Activated T-cell treated with anti-CD3 and anti-CD28 coated beads, Interleukin-2, amount 50 U/mL, for 4 hours (primary cell): ENCODE data around the gene RNLS. TPM values are rescaled to one million over a fixed set of nuclear protein-coding genes. Genes with fewer than 3 reads are reported as not detected.

Experiments used
- ATAC-seq, 2 donors: fragments of 200-7000 bp; cut with Tn5 transposase; one replicate each; pipeline ENCODE4 v1.10.0; 2021
- DNase-seq: peaks from one replicate; pipeline ENCODE4 v3.0.0-alpha.2; 2020
- H3K27me3 Mint-ChIP-seq: one replicate; pipeline ENCODE4 v1.8.0; 2021; ENCODE audit warnings: low read depth, mixed read lengths
- H3K36me3 Mint-ChIP-seq: one replicate; pipeline ENCODE4 v1.8.0; 2022; ENCODE audit warnings: mixed read lengths; ENCODE audit not compliant: insufficient read depth
- H3K4me1 Mint-ChIP-seq: one replicate; pipeline ENCODE4 v1.8.0; 2021; ENCODE audit warnings: low read depth, mixed read lengths
- H3K4me3 Mint-ChIP-seq: one replicate; pipeline ENCODE4 v1.8.0; 2021; ENCODE audit warnings: mild to moderate bottlenecking, moderate library complexity, mixed read lengths
- H3K9me3 Mint-ChIP-seq: one replicate; pipeline ENCODE4 v1.8.0; 2021; ENCODE audit warnings: mixed read lengths
- total RNA-seq, 3 donors: library from RNA; stranded (reverse); gene quantifications; one replicate each; pipeline ENCODE4 v1.2.1, GENCODE V29; 2021

Gene RNLS
- total RNA-seq, 3 donors from 2014 or later = 3.4 to 5.5 (median 5.4) TPM

DNA sequence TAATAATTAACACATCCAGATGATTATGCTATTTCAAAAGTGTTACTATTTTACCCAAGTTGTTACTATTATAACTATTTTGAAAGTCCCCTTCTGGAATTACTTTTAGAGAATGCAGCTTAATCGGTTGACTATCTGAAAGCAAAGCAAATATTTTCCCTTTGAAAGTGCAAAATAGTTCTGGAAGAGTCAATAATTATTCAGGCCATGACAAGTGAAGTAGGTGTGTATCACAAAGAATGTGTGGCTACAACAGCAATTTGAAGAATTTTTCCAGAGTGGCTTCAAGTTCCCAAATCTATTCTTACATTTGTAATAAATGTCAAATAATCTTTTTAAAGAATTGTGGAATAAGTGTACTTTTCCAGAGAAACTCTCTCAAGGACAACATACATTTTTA lies 42.8 kb downstream of the RNLS start:
- H3K9me3 Mint-ChIP-seq = no peaks in the 10 kb centered on the region
- DNase-seq = no peak
- ATAC-seq = no peak
- no peaks in the 10 kb centered on the region for H3K36me3 Mint-ChIP-seq
- no peak overlapping the region for H3K4me3 Mint-ChIP-seq
- H3K27me3 Mint-ChIP-seq = no peaks in the 10 kb centered on the region
- H3K4me1 Mint-ChIP-seq = no peaks in the 10 kb centered on the region

DNA sequence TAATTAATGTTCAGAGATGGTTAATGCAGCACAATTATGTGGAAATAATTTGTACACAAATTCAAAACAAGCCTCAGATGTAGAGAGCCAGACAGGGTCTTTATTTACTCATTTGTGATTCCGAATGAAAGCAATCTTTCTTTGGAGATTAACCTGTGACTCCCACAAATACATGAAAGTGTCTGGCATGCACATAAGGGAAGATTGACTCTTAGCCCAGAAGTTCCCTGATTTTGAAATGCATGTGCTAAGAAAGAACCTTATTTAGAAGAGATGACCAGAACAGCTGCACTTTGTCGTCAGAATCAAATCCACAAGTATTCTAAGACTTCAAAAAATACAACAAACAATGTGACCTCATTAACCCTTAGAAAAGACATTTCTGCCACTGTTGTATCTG lies 45.1 kb downstream of the RNLS start:
- Mint-ChIP-seq H3K9me3 (no peaks in the 10 kb centered on the region), H3K36me3 (no peaks in the 10 kb centered on the region), H3K27me3 (no peaks in the 10 kb centered on the region), H3K4me3 (no peak overlapping the region), H3K4me1 (no peaks in the 10 kb centered on the region)
- ATAC-seq (no peak), DNase-seq (no peak)

DNA sequence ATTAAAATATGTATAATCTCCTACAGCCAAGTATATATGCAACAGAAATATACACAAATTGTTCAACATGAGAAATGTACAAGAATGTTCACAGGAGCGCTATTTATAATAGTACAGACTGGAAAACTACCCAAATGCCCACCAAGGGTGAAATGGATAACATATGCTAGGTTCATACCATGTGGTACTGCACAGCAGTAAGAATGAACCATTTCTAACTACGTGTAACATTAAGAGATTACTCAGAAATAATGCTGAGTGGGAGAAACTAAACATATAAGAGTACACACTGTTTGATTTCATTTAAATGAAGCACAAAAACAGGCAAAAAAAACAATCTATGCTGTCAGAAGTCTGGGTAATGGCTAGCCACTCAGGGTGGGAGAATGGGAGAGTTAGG lies 45.8 kb downstream of the RNLS start:
- no peaks in the 10 kb centered on the region for H3K9me3 Mint-ChIP-seq
- ATAC-seq = no peak

GRCh38 chr10:88536437-88536836 lies 46.7 kb downstream of the RNLS start:
- Mint-ChIP-seq H3K9me3 (no peaks in the 10 kb centered on the region), H3K36me3 (no peaks in the 10 kb centered on the region), H3K4me3 (no peak overlapping the region), H3K4me1 (no peaks in the 10 kb centered on the region), H3K27me3 (no peaks in the 10 kb centered on the region)
- ATAC-seq = no peak
- no peak for DNase-seq

More for the DNA sequence above, 45.8 kb downstream of the RNLS start:
- Mint-ChIP-seq H3K4me3 (no peak overlapping the region), H3K4me1 (no peaks in the 10 kb centered on the region), H3K27me3 (no peaks in the 10 kb centered on the region), H3K36me3 (no peaks in the 10 kb centered on the region)
- DNase-seq = no peak

GRCh38 chr10:88534072-88534665 lies 48.9 kb downstream of the RNLS start:
- no peak for DNase-seq
- no peaks in the 10 kb centered on the region for H3K36me3 Mint-ChIP-seq
- H3K9me3 Mint-ChIP-seq = no peaks in the 10 kb centered on the region
- no peak for ATAC-seq
- H3K4me3 Mint-ChIP-seq = no peak overlapping the region
- no peaks in the 10 kb centered on the region for H3K4me1 Mint-ChIP-seq
- no peaks in the 10 kb centered on the region for H3K27me3 Mint-ChIP-seq

- no peaks in the 10 kb centered on the region for H3K36me3 Mint-ChIP-seq
- DNase-seq (no peak), ATAC-seq (no peak)
- no peaks in the 10 kb centered on the region for H3K27me3 Mint-ChIP-seq
- H3K9me3 Mint-ChIP-seq = no peaks in the 10 kb centered on the region
- H3K4me3 Mint-ChIP-seq = no peak overlapping the region
- H3K4me1 Mint-ChIP-seq = no peaks in the 10 kb centered on the region
Measured at GRCh38 chr10:88531392-88532052, 51.6 kb downstream of the RNLS start.

- Mint-ChIP-seq H3K9me3 (no peaks in the 10 kb centered on the region), H3K27me3 (no peaks in the 10 kb centered on the region), H3K4me3 (no peak overlapping the region), H3K36me3 (no peaks in the 10 kb centered on the region), H3K4me1 (no peaks in the 10 kb centered on the region)
- ATAC-seq (no peak), DNase-seq (no peak)
Measured at GRCh38 chr10:88530629-88531391, 52.3 kb downstream of the RNLS start.

DNA sequence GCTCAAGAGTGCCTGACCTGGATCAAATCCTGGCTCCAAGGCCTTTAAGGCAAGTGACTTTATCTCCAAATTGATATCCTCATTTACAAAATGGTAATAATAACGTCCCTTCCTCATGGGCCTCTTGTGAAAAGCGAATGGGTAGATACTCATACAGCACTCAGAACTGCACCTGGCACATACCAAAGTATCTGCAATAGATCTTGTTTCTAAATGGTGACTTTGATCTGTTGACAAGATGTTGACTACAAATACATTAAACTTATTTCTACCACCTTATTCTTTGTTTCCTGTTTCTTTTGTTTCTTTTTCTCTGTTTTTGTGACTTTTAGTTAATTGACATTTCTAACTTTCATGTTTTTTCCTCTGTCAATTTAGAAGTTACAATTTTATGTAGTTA lies 53.0 kb downstream of the RNLS start:
- ATAC-seq = no peak
- no peaks in the 10 kb centered on the region for H3K4me1 Mint-ChIP-seq

DNA sequence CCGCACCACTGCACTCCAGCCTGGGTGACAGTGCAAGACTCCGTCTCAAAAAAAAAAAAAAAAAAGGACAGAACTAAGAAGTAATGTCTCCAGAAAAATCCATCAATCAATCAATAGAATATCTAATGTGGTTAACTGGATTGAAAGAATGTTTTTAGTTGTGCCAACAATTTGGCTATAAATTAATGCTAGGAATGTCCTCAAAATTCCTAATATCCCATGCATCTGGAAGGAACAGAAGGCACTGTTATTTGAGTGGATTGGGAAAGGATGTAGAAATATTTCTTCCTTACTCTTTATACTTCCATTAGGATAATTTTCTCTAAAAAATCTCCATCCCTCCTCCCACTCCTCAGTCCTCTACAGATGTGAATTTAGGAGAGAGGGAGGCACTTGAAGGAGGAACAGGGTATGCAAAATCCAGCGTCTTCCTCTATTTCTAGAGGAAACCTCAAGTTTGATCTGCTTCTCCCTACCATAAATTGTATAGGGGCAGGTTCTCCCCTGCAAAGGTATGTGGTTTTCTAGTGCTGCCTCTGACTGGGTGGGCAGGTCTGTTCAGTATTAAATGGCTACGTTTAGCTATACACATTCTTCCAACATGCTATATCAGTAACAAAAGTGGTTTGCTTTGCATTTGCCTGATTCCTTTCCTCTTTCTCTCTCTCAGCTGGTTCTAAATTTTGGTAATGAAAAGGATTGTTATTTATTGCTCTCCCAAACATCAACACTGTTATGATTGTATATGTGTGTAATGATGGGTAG lies 54.1 kb downstream of the RNLS start:
- DNase-seq (no peak), ATAC-seq (no peak)
- H3K4me3 Mint-ChIP-seq = no peak overlapping the region
- H3K27me3 Mint-ChIP-seq = no peaks in the 10 kb centered on the region
- no peaks in the 10 kb centered on the region for H3K9me3 Mint-ChIP-seq
- H3K4me1 Mint-ChIP-seq = no peaks in the 10 kb centered on the region
- H3K36me3 Mint-ChIP-seq = no peaks in the 10 kb centered on the region

More for the DNA sequence above, 53.0 kb downstream of the RNLS start:
- no peaks in the 10 kb centered on the region for H3K9me3 Mint-ChIP-seq
- no peak for DNase-seq
- H3K4me3 Mint-ChIP-seq = no peak overlapping the region
- H3K27me3 Mint-ChIP-seq = no peaks in the 10 kb centered on the region
- H3K36me3 Mint-ChIP-seq = no peaks in the 10 kb centered on the region

DNA sequence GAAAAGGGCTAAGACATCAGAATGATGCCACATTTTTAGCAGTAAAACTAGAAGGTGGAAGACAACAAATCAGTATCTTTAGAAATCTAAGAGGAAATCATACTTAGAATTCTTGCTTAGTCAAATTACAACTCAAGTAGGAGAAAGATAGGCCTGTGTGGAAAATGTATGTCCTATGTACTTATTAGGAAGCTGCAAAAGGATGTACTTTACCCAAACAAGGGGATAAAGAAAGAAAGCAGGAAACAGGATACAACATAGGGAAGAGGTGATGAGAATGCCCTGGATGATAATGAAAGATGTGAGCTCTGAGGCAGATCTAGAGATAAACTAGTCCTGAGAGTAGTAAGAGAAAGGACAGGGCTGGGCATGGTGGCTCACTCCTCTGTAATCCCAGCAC lies 54.9 kb downstream of the RNLS start:
- H3K4me3 Mint-ChIP-seq = no peak overlapping the region
- DNase-seq = no peak
- H3K9me3 Mint-ChIP-seq = no peaks in the 10 kb centered on the region
- no peak for ATAC-seq
- H3K4me1 Mint-ChIP-seq = no peaks in the 10 kb centered on the region
- H3K27me3 Mint-ChIP-seq = no peaks in the 10 kb centered on the region
- H3K36me3 Mint-ChIP-seq = no peaks in the 10 kb centered on the region

DNA sequence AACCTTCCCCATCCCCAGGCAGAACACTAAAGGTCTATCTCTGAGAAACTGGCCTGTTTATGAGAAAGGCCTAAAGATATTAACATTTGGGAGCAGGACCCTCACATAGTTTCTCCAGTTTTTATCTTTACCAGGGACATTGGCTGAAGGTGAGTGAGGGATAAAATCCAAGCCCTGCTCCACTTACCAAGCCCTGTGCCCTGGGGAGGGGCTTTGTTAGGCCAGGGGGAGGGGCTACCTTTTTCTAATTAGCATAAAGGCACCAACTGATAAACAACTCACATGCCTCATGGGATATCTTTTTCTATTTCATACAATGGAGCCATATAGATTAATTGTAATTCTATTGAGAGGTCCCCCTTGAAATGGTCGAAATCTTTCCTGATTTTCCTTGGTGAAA lies 55.9 kb downstream of the RNLS start:
- Mint-ChIP-seq H3K9me3 (no peaks in the 10 kb centered on the region), H3K4me1 (no peaks in the 10 kb centered on the region), H3K27me3 (no peaks in the 10 kb centered on the region), H3K4me3 (no peak overlapping the region), H3K36me3 (no peaks in the 10 kb centered on the region)
- no peak for DNase-seq
- no peak for ATAC-seq

DNA sequence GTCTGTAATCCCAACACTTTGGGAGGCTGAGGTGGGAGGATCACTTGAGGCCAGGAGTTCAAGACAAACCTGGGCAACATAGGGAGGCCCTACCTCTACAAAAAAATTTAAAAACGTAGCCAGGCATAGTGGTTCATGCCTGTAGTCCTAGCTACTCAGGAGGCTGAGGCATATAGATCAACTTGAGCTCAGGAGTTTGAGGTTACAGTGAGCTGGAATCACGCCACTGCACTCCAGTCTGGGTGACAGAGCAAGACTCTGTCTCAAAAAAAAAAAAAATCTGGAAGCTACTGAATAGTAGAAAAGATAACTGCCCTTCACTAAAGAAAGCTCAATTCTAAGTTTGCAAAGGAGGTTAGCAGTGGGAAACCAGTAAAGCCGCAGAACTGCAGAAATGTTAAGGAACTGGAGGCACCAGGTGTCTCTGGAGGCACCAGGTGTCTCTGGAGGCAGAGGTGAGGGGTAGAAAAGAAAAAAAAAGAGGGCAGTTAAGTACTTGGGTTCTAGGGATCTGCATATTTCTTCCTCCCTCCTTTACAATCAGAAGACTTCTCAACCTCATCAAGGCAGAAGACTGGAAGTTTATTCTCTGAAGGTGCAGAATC lies 56.5 kb downstream of the RNLS start:
- Mint-ChIP-seq H3K36me3 (no peaks in the 10 kb centered on the region), H3K4me1 (no peaks in the 10 kb centered on the region), H3K27me3 (no peaks in the 10 kb centered on the region), H3K4me3 (no peak overlapping the region), H3K9me3 (no peaks in the 10 kb centered on the region)
- DNase-seq = no peak
- ATAC-seq = no peak

- Mint-ChIP-seq H3K36me3 (no peaks in the 10 kb centered on the region), H3K4me1 (no peaks in the 10 kb centered on the region), H3K27me3 (no peaks in the 10 kb centered on the region), H3K4me3 (no peak overlapping the region), H3K9me3 (no peaks in the 10 kb centered on the region)
- DNase-seq (no peak), ATAC-seq (no peak)
Measured at GRCh38 chr10:88525371-88526069, 57.6 kb downstream of the RNLS start.
